Smooth muscle cell (in vitro differentiated cells): ENCODE measurements around the gene ZNF189. TPM values are rescaled to one million over a fixed set of nuclear protein-coding genes. Genes with fewer than 3 reads are reported as not detected.

Experiments used
- DNase-seq: peaks from one replicate; lab custom pipeline; 2025; ENCODE audit not compliant: unreplicated experiment; lab: John Stamatoyannopoulos, UW
- H2AFZ ChIP-seq: fragments of 200-600 bp; sonication (generic); 2 replicates; pipeline ENCODE4 v1.6.0; 2016; ENCODE audit warnings: antibody characterized with exemption, low read depth, mild to moderate bottlenecking
- H3F3A ChIP-seq: fragments of 200-600 bp; sonication (generic); 2 replicates; pipeline ENCODE4 v1.6.0; 2017; ENCODE audit warnings: antibody characterized with exemption, low read depth
- H3K27ac ChIP-seq: fragments of 200-600 bp; sonication (generic); 2 replicates; pipeline ENCODE4 v1.5.1; 2016; ENCODE audit warnings: low read depth, mild to moderate bottlenecking
- H3K27me3 ChIP-seq: fragments of 200-600 bp; sonication (generic); 2 replicates; pipeline ENCODE4 v1.6.1; 2016; ENCODE audit warnings: low read depth, mild to moderate bottlenecking
- H3K36me3 ChIP-seq: fragments of 200-600 bp; sonication (generic); 2 replicates; pipeline ENCODE4 v1.5.1; 2016; ENCODE audit warnings: low read depth
- H3K4me1 ChIP-seq: fragments of 200-600 bp; sonication (generic); 2 replicates; pipeline ENCODE4 v1.5.1; 2016; ENCODE audit warnings: low read depth
- H3K4me2 ChIP-seq: fragments of 200-600 bp; sonication (generic); 2 replicates; pipeline ENCODE4 v1.6.0; 2016; ENCODE audit warnings: mild to moderate bottlenecking
- H3K4me3 ChIP-seq: fragments of 200-600 bp; sonication (generic); 2 replicates; pipeline ENCODE4 v1.5.1; 2016; ENCODE audit warnings: mild to moderate bottlenecking
- H3K79me2 ChIP-seq: fragments of 200-600 bp; sonication (generic); 2 replicates; pipeline ENCODE4 v1.6.0; 2016; ENCODE audit warnings: low read depth, mild to moderate bottlenecking
- H3K9ac ChIP-seq: fragments of 200-600 bp; sonication (generic); 2 replicates; pipeline ENCODE4 v1.6.0; 2016; ENCODE audit warnings: low read depth
- H3K9me3 ChIP-seq: fragments of 200-600 bp; sonication (generic); replicated peaks from 2 replicates; pipeline ENCODE4 v1.5.1; 2016; ENCODE audit warnings: low read depth
- H4K20me1 ChIP-seq: fragments of 200-600 bp; sonication (generic); 2 replicates; pipeline ENCODE4 v1.6.0; 2016; ENCODE audit warnings: low read depth
- WGBS: methylation state at CpG from one replicate; pipeline ENCODE4 v1.1.7; 2016; ENCODE audit warnings: low lambda C conversion rate; 5-methylcytosine and 5-hydroxymethylcytosine counted together
- polyA plus RNA-seq: library from polyadenylated mRNA; unstranded; fragments of >200 nt; fragmentation: Nextera tagmentation; extraction: Ambion mirVana; gene quantifications from 2 replicates; pipeline ENCODE4 v1.2.1, GENCODE V29; 2016
- total RNA-seq: library from RNA; depleted of rRNA; stranded (reverse); fragments of >200 nt; gene quantifications from 2 replicates; pipeline ENCODE4 v1.2.3, GENCODE V29; 2014
- TF ChIP-seq, protein P1 (sequence below): fragments of 200-600 bp; sonication (generic); IDR thresholded peaks from 2 replicates; pipeline ENCODE4 v1.5.1; 2017; ENCODE audit warnings: borderline replicate concordance, mild to moderate bottlenecking, antibody characterized with exemption; ENCODE audit not compliant: insufficient read depth, poor library complexity, severe bottlenecking

The ZNF189 gene
- total and polyA plus RNA-seq, 2 experiments from 2014 or later: 2.7 to 12.9 TPM

DNA sequence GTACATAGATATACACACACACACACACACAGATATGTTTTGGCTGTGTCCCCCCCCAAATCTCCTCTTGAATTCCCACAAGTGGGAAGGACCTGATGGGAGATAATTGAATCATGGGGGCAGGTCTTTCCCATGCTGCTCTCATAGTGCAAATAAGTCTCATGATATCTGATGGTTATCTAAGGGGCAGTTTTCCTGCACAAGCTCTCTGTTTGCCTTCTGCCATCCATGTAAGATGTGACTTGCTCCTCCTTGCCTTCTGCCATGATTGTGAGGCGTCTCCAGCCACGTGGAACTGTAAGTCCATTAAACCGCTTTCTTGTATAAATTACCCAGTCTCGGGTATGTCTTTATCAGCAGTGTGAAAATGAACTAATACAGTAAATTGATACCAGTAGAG is 52.8 kb downstream of the ZNF189 start:
- no peak overlapping the region for H2AFZ ChIP-seq
- TF ChIP-seq, protein P1, sequence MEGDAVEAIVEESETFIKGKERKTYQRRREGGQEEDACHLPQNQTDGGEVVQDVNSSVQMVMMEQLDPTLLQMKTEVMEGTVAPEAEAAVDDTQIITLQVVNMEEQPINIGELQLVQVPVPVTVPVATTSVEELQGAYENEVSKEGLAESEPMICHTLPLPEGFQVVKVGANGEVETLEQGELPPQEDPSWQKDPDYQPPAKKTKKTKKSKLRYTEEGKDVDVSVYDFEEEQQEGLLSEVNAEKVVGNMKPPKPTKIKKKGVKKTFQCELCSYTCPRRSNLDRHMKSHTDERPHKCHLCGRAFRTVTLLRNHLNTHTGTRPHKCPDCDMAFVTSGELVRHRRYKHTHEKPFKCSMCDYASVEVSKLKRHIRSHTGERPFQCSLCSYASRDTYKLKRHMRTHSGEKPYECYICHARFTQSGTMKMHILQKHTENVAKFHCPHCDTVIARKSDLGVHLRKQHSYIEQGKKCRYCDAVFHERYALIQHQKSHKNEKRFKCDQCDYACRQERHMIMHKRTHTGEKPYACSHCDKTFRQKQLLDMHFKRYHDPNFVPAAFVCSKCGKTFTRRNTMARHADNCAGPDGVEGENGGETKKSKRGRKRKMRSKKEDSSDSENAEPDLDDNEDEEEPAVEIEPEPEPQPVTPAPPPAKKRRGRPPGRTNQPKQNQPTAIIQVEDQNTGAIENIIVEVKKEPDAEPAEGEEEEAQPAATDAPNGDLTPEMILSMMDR: no peak

DNA sequence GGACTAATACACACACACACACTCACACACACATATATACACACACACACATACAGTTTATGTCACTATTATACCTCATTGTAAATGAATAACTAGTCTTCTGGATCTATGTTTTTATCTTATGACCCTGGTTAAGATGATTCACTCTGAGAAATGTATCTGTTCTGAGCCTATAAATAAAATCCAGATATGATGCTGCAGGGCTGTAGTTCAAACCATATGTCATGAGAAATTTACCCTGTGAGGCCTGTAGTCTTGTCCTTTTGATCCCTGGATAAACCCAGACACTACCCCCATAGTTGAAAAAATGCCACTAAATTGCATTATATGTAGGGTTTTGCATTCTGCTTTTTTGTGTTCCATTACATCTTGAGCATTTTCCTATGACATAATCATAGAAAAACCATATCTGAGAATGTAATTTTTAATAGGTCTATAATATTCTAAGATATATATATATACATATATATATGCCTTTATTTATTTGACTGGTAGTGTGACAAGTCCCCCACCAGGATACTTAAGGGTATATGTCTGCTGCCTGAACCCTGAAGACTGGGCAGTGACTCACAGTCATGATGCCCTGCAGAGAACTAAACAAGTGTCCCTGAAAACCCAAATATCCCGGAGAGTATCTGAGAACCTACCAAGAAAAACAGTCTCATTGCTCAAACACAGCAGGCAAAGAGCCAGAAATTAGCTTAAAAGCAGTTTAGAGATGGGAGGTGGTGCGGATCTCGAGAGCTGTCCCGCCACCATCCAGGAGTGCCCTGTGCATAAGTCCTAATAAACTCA is 55.3 kb downstream of the ZNF189 start:
- H2AFZ ChIP-seq: no peak overlapping the region
- no peaks in the 10 kb centered on the region for H3K79me2 ChIP-seq
- H3K9me3 ChIP-seq: no peaks in the 10 kb centered on the region
- no peaks in the 10 kb centered on the region for H3K27me3 ChIP-seq
- 94% methylated on average over 4 of the region's 4 CpGs for WGBS
- H3K4me1 ChIP-seq: no peaks in the 10 kb centered on the region
- no peak overlapping the region for H3K27ac ChIP-seq
- no peak overlapping the region for H3K9ac ChIP-seq
- H3K4me2 ChIP-seq: no peak overlapping the region
- TF ChIP-seq, protein P1: no peak
- H3F3A ChIP-seq: no peaks in the 10 kb centered on the region
- H3K4me3 ChIP-seq: no peak overlapping the region
- DNase-seq: no peak
- H4K20me1 ChIP-seq: no peaks in the 10 kb centered on the region
- H3K36me3 ChIP-seq: no peaks in the 10 kb centered on the region

More for the DNA sequence above, 52.8 kb downstream of the ZNF189 start:
- Histone ChIP-seq H4K20me1 (no peaks in the 10 kb centered on the region), H3K36me3 (no peaks in the 10 kb centered on the region), H3K79me2 (no peaks in the 10 kb centered on the region), H3K4me1 (no peaks in the 10 kb centered on the region), H3K4me3 (no peak overlapping the region), H3K27me3 (no peaks in the 10 kb centered on the region), H3K9me3 (no peaks in the 10 kb centered on the region), H3K27ac (no peak overlapping the region), H3F3A (no peaks in the 10 kb centered on the region), H3K9ac (no peak overlapping the region), H3K4me2 (no peak overlapping the region)
- WGBS: 84% methylated on average over 4 of the region's 4 CpGs
- no peak for DNase-seq

DNA sequence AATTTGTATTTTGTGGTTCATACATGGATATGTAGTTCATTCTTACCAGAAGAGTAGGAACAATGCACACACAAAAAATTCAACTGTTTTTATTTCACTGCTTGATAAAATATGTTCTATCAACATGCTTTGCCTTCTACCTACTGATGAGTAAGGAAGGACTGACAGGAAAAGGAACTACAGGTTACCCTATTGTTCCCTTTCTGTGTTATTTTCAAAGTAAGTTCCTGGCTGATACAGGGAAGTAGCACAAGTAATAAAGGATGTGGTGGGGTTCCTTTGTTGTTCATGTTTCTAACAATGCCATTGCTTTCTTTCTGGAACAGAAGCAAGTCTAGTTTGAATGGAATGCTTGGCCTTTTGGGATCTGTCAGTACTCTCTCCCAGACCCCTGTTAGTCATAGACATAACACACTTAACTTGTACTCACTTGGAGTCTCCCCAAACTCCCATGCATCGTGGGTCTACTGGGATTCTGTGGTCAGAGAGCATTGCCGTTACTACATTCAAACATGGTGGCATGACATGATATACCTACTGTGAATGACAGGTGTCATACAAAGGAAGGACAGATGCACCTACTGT is 57.1 kb downstream of the ZNF189 start:
- H3K79me2 ChIP-seq: no peaks in the 10 kb centered on the region
- H3K9ac ChIP-seq: no peak overlapping the region
- WGBS: 71% methylated on average over 2 of the region's 2 CpGs
- H3K4me3 ChIP-seq: no peak overlapping the region
- no peaks in the 10 kb centered on the region for H3K27me3 ChIP-seq
- H2AFZ ChIP-seq: no peak overlapping the region
- no peaks in the 10 kb centered on the region for H4K20me1 ChIP-seq
- no peaks in the 10 kb centered on the region for H3K4me1 ChIP-seq
- no peak overlapping the region for H3K27ac ChIP-seq
- H3K36me3 ChIP-seq: no peaks in the 10 kb centered on the region
- no peak overlapping the region for H3K4me2 ChIP-seq
- TF ChIP-seq, protein P1: no peak
- no peak for DNase-seq
- no peaks in the 10 kb centered on the region for H3K9me3 ChIP-seq
- no peaks in the 10 kb centered on the region for H3F3A ChIP-seq
